A549 (cell line): ENCODE data around the gene ABCF3. TPM values are rescaled to one million over a fixed set of nuclear protein-coding genes. Genes with fewer than 3 reads are reported as not detected.

ENCODE experiments used
- ATAC-seq, 2 experiments: fragments of 200-7000 bp in 1 of 2; fragments of >200 bp in 1 of 2; cut with Nextera tagmentation in 1 of 2; cut with Tn5 transposase in 1 of 2; 3 replicates each; pipeline versions ENCODE4 v1.8.0 to v1.9.1; 2018 to 2020; ENCODE audit warnings: mild to moderate bottlenecking in 1 of 2, moderate library complexity in 1 of 2
- CTCF ChIA-PET: fragments of 300-600 bp; sonication (Branson Sonifier 250); formaldehyde crosslinking; extraction: SDS; loops from one replicate; lab custom pipeline; 2021; ENCODE audit warnings: antibody characterized with exemption, inconsistent platforms; lab: Yijun Ruan, JAX
- POLR2A ChIA-PET: fragments of 350-600 bp; formaldehyde crosslinking; extraction: SDS; loops from one replicate; lab custom pipeline; 2021; ENCODE audit warnings: antibody characterized with exemption, inconsistent platforms; lab: Yijun Ruan, JAX
- DNase-seq, 2 experiments: peaks; one replicate each; pipeline versions ENCODE4 v3.0.0 to v3.0.0-alpha.2; 2011 to 2016; ENCODE audit warnings: low read depth in 1 of 2, low spot score in 1 of 2
- FAIRE-seq: peaks from 2 replicates; lab custom pipeline; 2011; peaks lifted over from hg19 to GRCh38; lab: Jason Lieb, UNC
- H3K27ac ChIP-seq, 2 experiments: fragments of >200 bp; sonication (Bioruptor Twin); formaldehyde crosslinking; 3 replicates each; pipeline ENCODE4 v1.5.1; 2016 to 2017
- H3K4me1 ChIP-seq: fragments of >200 bp; sonication (Bioruptor Twin); formaldehyde crosslinking; 3 replicates; pipeline ENCODE4 v1.6.1; 2016
- H3K4me2 ChIP-seq: fragments of >200 bp; sonication (Bioruptor Twin); formaldehyde crosslinking; 3 replicates; pipeline ENCODE4 v1.6.1; 2016
- H3K4me3 ChIP-seq: fragments of >200 bp; sonication (Bioruptor Twin); formaldehyde crosslinking; 3 replicates; pipeline ENCODE4 v1.5.1; 2016
- H3K9me3 ChIP-seq: fragments of >200 bp; sonication (Bioruptor Twin); formaldehyde crosslinking; 3 replicates; pipeline ENCODE4 v1.6.1; 2016
- BHLHE40 ChIP-seq: IDR thresholded peaks from 2 replicates; pipeline ENCODE4 v1.6.1; 2012; ENCODE audit warnings: low read depth, low read length, inconsistent platforms
- CHD2 ChIP-seq: fragments of 150-350 bp; IDR thresholded peaks from 2 replicates; pipeline ENCODE4 v1.6.1; 2014; ENCODE audit warnings: low read length; ENCODE audit not compliant: partially characterized antibody
- CHD4 ChIP-seq: fragments of 200-600 bp; sonication (generic); IDR thresholded peaks from 2 replicates; pipeline ENCODE4 v1.6.1; 2016; ENCODE audit warnings: antibody characterized with exemption, mild to moderate bottlenecking, borderline replicate concordance
- EHF ChIP-seq: fragments of 250-450 bp; sonication (Bioruptor Pico); IDR thresholded peaks from 2 replicates; pipeline ENCODE4 v1.5.0; 2020; ENCODE audit warnings: mild to moderate bottlenecking
- HOXA7 ChIP-seq: fragments of 250-450 bp; sonication (Bioruptor Pico); IDR thresholded peaks from 2 replicates; pipeline ENCODE4 v1.5.0; 2020; ENCODE audit warnings: mild to moderate bottlenecking, moderate library complexity
- JUNB ChIP-seq: fragments of >200 bp; sonication (Bioruptor Twin); formaldehyde crosslinking; IDR thresholded peaks from 2 replicates; pipeline ENCODE4 v1.6.1; 2016
- MAFK ChIP-seq: fragments of 450-650 bp; IDR thresholded peaks from 2 replicates; pipeline ENCODE4 v1.6.1; 2014; ENCODE audit not compliant: partially characterized antibody
- MAZ ChIP-seq: fragments of 150-350 bp; IDR thresholded peaks from 2 replicates; pipeline ENCODE4 v1.6.1; 2014; ENCODE audit warnings: antibody characterized with exemption, low read depth, low read length, borderline replicate concordance
- MYC ChIP-seq: IDR thresholded peaks from 2 replicates; pipeline ENCODE4 v1.6.1; 2012; ENCODE audit warnings: mild to moderate bottlenecking, inconsistent platforms, low read length, improper control_type of control experiment, borderline replicate concordance
- NR3C1 ChIP-seq: fragments of >200 bp; sonication (Bioruptor Twin); formaldehyde crosslinking; IDR thresholded peaks from 3 replicates; pipeline ENCODE4 v1.6.1; 2017
- POLR2A ChIP-seq: IDR thresholded peaks from 2 replicates; pipeline ENCODE4 v1.6.1; 2012; ENCODE audit warnings: mild to moderate bottlenecking, low read length
- POLR2AphosphoS2 ChIP-seq: conservative IDR thresholded peaks from 2 replicates; pipeline ENCODE4 v1.6.1; 2012; ENCODE audit warnings: low read length, improper control_type of control experiment, inconsistent platforms
- RCOR1 ChIP-seq: fragments of 150-350 bp; IDR thresholded peaks from 2 replicates; pipeline ENCODE4 v1.6.1; 2014; ENCODE audit warnings: antibody characterized with exemption, low read length, low read depth
- REST ChIP-seq: fragments of 200-600 bp; sonication (generic); IDR thresholded peaks from 2 replicates; pipeline ENCODE4 v1.6.1; 2016; ENCODE audit warnings: antibody characterized with exemption, mild to moderate bottlenecking, moderate library complexity
- SMC3 ChIP-seq: fragments of >200 bp; sonication (Bioruptor Twin); formaldehyde crosslinking; IDR thresholded peaks from 3 replicates; pipeline ENCODE4 v1.6.1; 2018; ENCODE audit warnings: inconsistent platforms
- TP53 ChIP-seq: fragments of 250-450 bp; sonication (Bioruptor Pico); IDR thresholded peaks from 2 replicates; pipeline ENCODE4 v1.5.0; 2021; ENCODE audit warnings: mild to moderate bottlenecking, moderate library complexity
- ZC3H11A ChIP-seq: fragments of 450-650 bp; IDR thresholded peaks from 2 replicates; pipeline ENCODE4 v1.6.1; 2014; ENCODE audit warnings: antibody characterized with exemption, mild to moderate bottlenecking
- ZFP36 ChIP-seq: fragments of 450-650 bp; IDR thresholded peaks from 2 replicates; pipeline ENCODE4 v1.6.1; 2014; ENCODE audit warnings: borderline replicate concordance; ENCODE audit not compliant: partially characterized antibody
- ZNF302 ChIP-seq: fragments of 250-450 bp; sonication (Bioruptor Pico); IDR thresholded peaks from 2 replicates; pipeline ENCODE4 v1.9.0; 2021; ENCODE audit warnings: inconsistent platforms, mild to moderate bottlenecking, moderate library complexity
- WGBS: methylation state at CpG from one replicate; pipeline ENCODE4 v1.1.6; 2017; ENCODE audit errors: missing lambda C conversion rate; 5-methylcytosine and 5-hydroxymethylcytosine counted together
- polyA plus RNA-seq, 4 experiments: library from polyadenylated mRNA; depleted of rRNA in 3 of 4; stranded (reverse); fragments of >200 nt; fragmentation: RNase III in 1 of 4; extraction: RNeasy Plus Mini Kit Qiagen cat#74134 plus additional on column Dnase treatment in 1 of 4; gene quantifications; 2 replicates in 3 of 4; 3 replicates in 1 of 4; pipeline ENCODE4 v1.2.3, GENCODE V29; 2011 to 2017
- TF ChIP-seq, protein P1 (sequence below): fragments of 250-450 bp; sonication (Bioruptor Pico); IDR thresholded peaks from 2 replicates; pipeline ENCODE4 v1.5.0; 2021; ENCODE audit warnings: mild to moderate bottlenecking, moderate library complexity, borderline replicate concordance
- TF ChIP-seq, protein P2 (sequence below): fragments of >200 bp; sonication (Bioruptor Twin); formaldehyde crosslinking; IDR thresholded peaks from 3 replicates; pipeline ENCODE4 v1.6.1; 2016
- TF ChIP-seq, protein P3 (sequence below): fragments of >200 bp; sonication (Bioruptor Twin); formaldehyde crosslinking; IDR thresholded peaks from 2 replicates; pipeline ENCODE4 v1.6.1; 2016
- TF ChIP-seq, protein P4 (sequence below): fragments of 250-450 bp; sonication (Bioruptor Pico); IDR thresholded peaks from 2 replicates; pipeline ENCODE4 v1.5.0; 2020; ENCODE audit warnings: low read depth, mild to moderate bottlenecking, moderate library complexity

ABCF3 gene
- polyA plus RNA-seq, 2 of the 4 experiments (the other 2 are of a cell fraction), result 35.3 to 46.6 TPM

GRCh38 chr3:184209146-184209923 is 23.3 kb downstream of the ABCF3 start:
- DNase-seq (no peak), FAIRE-seq (no peak)
- CTCF ChIA-PET, result interaction anchor here (2.4 kb wide), 1 partner anchor 19 kb away, joined by 10 read pairs; no protein-coding TSS in a partner anchor

DNA sequence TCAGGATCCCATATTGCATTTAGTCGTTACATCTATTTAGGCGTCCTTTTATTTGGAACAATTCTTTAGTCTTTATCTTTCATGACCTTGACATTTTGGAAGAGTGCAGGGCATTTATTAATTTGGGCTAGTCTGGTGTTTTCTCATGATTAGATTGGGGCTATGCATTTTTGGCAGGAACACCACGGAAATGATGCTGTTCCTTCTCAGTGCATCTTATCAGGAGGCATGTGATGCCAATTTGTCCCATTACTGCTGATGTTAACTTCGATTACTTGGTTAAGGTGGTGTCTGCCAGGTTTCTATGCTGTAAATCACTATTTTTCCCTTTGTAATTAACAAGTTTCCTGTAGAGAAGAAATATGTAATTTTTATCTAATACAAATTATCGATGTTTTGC is 25.3 kb downstream of the ABCF3 start:
- Histone ChIP-seq H3K27ac (no peak overlapping the region), H3K4me3 (no peak overlapping the region), H3K9me3 (no peaks in the 10 kb centered on the region), H3K4me2 (no peak overlapping the region), H3K4me1 (no peaks in the 10 kb centered on the region)
- ATAC-seq (no peak), DNase-seq (no peak), FAIRE-seq (no peak)
- 41% methylated on average over 5 of the region's 5 CpGs for whole genome bisulfite sequencing
- no peak for TF ChIP-seq HOXA7
- TF ChIP-seq MYC, result no peak
- TF ChIP-seq ZC3H11A, result no peak
- TF ChIP-seq SMC3, result no peak
- TF ChIP-seq TP53 (CRISPR knock-in tag), result no peak
- TF ChIP-seq NR3C1, result no peak
- no peak for TF ChIP-seq POLR2A
- TF ChIP-seq RCOR1, result no peak
- TF ChIP-seq, protein P1, sequence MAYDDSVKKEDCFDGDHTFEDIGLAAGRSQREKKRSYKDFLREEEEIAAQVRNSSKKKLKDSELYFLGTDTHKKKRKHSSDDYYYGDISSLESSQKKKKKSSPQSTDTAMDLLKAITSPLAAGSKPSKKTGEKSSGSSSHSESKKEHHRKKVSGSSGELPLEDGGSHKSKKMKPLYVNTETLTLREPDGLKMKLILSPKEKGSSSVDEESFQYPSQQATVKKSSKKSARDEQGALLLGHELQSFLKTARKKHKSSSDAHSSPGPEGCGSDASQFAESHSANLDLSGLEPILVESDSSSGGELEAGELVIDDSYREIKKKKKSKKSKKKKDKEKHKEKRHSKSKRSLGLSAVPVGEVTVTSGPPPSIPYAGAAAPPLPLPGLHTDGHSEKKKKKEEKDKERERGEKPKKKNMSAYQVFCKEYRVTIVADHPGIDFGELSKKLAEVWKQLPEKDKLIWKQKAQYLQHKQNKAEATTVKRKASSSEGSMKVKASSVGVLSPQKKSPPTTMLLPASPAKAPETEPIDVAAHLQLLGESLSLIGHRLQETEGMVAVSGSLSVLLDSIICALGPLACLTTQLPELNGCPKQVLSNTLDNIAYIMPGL (CRISPR knock-in tag), result no peak
- TF ChIP-seq CHD4, result no peak
- no peak for TF ChIP-seq POLR2AphosphoS2
- TF ChIP-seq ZFP36, result no peak
- TF ChIP-seq, protein P2, sequence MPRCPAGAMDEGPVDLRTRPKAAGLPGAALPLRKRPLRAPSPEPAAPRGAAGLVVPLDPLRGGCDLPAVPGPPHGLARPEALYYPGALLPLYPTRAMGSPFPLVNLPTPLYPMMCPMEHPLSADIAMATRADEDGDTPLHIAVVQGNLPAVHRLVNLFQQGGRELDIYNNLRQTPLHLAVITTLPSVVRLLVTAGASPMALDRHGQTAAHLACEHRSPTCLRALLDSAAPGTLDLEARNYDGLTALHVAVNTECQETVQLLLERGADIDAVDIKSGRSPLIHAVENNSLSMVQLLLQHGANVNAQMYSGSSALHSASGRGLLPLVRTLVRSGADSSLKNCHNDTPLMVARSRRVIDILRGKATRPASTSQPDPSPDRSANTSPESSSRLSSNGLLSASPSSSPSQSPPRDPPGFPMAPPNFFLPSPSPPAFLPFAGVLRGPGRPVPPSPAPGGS, result no peak
- CTCF ChIA-PET, result interaction anchor here (1.3 to 2.4 kb wide), 2 partner anchors 17 to 39 kb away, joined by 3 to 10 read pairs; no protein-coding TSS in a partner anchor
- POLR2A ChIA-PET, result no interaction called here

More at GRCh38 chr3:184209146-184209923, 23.3 kb downstream of the ABCF3 start:
- TF ChIP-seq CHD2 (no peak), MAZ (no peak), JUNB (no peak), ZNF302 (CRISPR knock-in tag) (no peak), BHLHE40 (no peak), MAFK (no peak)
- POLR2A ChIA-PET, result no interaction called here
- no peak overlapping the region for H3K4me3 ChIP-seq
- 29% methylated on average over 11 of the region's 11 CpGs for WGBS
- no peak for ATAC-seq
- H3K4me2 ChIP-seq, result no peak overlapping the region
- no peaks in the 10 kb centered on the region for H3K9me3 ChIP-seq
- H3K4me1 ChIP-seq, result no peaks in the 10 kb centered on the region
- H3K27ac ChIP-seq, result no peak overlapping the region

DNA sequence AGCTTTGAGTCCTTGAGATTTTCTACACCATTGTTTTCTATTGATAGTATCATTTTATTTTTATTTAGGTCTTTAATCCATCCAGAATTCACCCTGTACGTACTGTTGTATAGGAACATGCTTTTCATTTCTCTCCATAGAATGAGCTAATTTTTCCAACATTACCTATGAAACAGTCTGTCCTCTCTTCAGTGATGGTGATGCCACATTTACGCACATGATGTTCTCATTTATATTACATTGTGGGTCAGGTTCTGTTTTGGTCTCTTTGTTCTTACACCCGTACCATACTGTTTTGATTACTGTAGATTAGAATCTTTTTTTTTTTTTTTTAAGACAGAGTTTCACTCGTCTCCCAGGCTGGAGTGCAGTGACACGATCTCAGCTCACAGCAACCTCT is 25.7 kb downstream of the ABCF3 start:
- TF ChIP-seq, protein P3, sequence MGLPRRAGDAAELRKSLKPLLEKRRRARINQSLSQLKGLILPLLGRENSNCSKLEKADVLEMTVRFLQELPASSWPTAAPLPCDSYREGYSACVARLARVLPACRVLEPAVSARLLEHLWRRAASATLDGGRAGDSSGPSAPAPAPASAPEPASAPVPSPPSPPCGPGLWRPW, result no peak
- TF ChIP-seq EHF (CRISPR knock-in tag) (no peak), REST (no peak)
- TF ChIP-seq, protein P4, sequence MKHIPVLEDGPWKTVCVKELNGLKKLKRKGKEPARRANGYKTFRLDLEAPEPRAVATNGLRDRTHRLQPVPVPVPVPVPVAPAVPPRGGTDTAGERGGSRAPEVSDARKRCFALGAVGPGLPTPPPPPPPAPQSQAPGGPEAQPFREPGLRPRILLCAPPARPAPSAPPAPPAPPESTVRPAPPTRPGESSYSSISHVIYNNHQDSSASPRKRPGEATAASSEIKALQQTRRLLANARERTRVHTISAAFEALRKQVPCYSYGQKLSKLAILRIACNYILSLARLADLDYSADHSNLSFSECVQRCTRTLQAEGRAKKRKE (CRISPR knock-in tag), result no peak
- no peak overlapping the region for H3K4me3 ChIP-seq
- no peak overlapping the region for H3K4me2 ChIP-seq
- ATAC-seq (no peak), FAIRE-seq (no peak), DNase-seq (no peak)
- no peaks in the 10 kb centered on the region for H3K4me1 ChIP-seq
- H3K9me3 ChIP-seq, result no peaks in the 10 kb centered on the region
- no peak overlapping the region for H3K27ac ChIP-seq
- ChIA-PET POLR2A (no interaction called here), CTCF (interaction anchor here (1.3 to 2.4 kb wide), 2 partner anchors 16 to 38 kb away, joined by 3 to 10 read pairs; no protein-coding TSS in a partner anchor)
- WGBS, result 54% methylated on average over 5 of the region's 5 CpGs
